ENCODE measurements around the gene HLA-DMB. TPM values are rescaled to one million over a fixed set of nuclear protein-coding genes. Genes with fewer than 3 reads are reported as not detected.

The HLA-DMB gene
- total RNA-seq: 0.65 and 2.5 TPM in 2 replicates

GRCh38 chr6:32940656-32941213, at the start of gene HLA-DMB:
Gene HLA-DMB (minus strand): TSS chr6:32941028. CDS start chr6:32940807, 221 bp downstream.

GRCh38 chr6:32968093-32968866, 27.5 kb upstream of the HLA-DMB start, which contains the start of gene BRD2:
Gene BRD2 (plus strand): TSS chr6:32968594. CDS start chr6:32972899, 4,305 bp downstream.

GRCh38 chr6:32952817-32953739, 12.2 kb upstream of the HLA-DMB start, which contains the start of gene HLA-DMA:
Gene HLA-DMA (minus strand): TSS chr6:32953097. CDS start chr6:32953036, 61 bp downstream.

Other genes starting within 250 kb of the HLA-DMB start
- gene HLA-DQA2, start 199.6 kb downstream of the HLA-DMB start, total RNA-seq: not detected in 2 replicates
- 0.16 TPM in 1 of 2 replicates, not detected in the other for gene HLA-DQB2, start 177.5 kb downstream of the HLA-DMB start, total RNA-seq
- 0.16 TPM in 1 of 2 replicates, not detected in the other for gene HLA-DOB, start 124.0 kb downstream of the HLA-DMB start, total RNA-seq
- 11.3 and 38.3 TPM in 2 replicates for gene TAP2, start 102.3 kb downstream of the HLA-DMB start, total RNA-seq
- 36.0 and 72.1 TPM in 2 replicates for gene PSMB8, start 97.0 kb downstream of the HLA-DMB start, total RNA-seq
- gene TAP1, start 87.3 kb downstream of the HLA-DMB start, total RNA-seq: 32.8 and 46.4 TPM in 2 replicates
- 7.0 and 16.7 TPM in 2 replicates for gene PSMB9, start 86.8 kb downstream of the HLA-DMB start, total RNA-seq
- gene HLA-DMA, start 12.1 kb upstream of the HLA-DMB start, total RNA-seq: 1.8 TPM in 1 of 2 replicates, not detected in the other
- 80.0 and 97.4 TPM in 2 replicates for gene BRD2, start 27.6 kb upstream of the HLA-DMB start, total RNA-seq
- gene HLA-DOA, start 68.6 kb upstream of the HLA-DMB start, total RNA-seq: under 0.01 TPM in 1 of 2 replicates, not detected in the other
- gene HLA-DPA1, start 132.6 kb upstream of the HLA-DMB start, total RNA-seq: 6.5 TPM in 1 of 2 replicates, not detected in the other
- gene HLA-DPB1, start 135.0 kb upstream of the HLA-DMB start, total RNA-seq: 6.8 and 41.1 TPM in 2 replicates

Data from mesangial cell (primary cell).